ENCODE data around the gene EPHA7. TPM values are rescaled to one million over a fixed set of nuclear protein-coding genes. Genes with fewer than 3 reads are reported as not detected.
A peak's percentile ranks its signal among the peaks of the same experiment; 100 is the strongest.

The EPHA7 gene
- total RNA-seq, 1 experiment from 2014 or later, result 9.6 TPM

- TF ChIP-seq, protein P1, sequence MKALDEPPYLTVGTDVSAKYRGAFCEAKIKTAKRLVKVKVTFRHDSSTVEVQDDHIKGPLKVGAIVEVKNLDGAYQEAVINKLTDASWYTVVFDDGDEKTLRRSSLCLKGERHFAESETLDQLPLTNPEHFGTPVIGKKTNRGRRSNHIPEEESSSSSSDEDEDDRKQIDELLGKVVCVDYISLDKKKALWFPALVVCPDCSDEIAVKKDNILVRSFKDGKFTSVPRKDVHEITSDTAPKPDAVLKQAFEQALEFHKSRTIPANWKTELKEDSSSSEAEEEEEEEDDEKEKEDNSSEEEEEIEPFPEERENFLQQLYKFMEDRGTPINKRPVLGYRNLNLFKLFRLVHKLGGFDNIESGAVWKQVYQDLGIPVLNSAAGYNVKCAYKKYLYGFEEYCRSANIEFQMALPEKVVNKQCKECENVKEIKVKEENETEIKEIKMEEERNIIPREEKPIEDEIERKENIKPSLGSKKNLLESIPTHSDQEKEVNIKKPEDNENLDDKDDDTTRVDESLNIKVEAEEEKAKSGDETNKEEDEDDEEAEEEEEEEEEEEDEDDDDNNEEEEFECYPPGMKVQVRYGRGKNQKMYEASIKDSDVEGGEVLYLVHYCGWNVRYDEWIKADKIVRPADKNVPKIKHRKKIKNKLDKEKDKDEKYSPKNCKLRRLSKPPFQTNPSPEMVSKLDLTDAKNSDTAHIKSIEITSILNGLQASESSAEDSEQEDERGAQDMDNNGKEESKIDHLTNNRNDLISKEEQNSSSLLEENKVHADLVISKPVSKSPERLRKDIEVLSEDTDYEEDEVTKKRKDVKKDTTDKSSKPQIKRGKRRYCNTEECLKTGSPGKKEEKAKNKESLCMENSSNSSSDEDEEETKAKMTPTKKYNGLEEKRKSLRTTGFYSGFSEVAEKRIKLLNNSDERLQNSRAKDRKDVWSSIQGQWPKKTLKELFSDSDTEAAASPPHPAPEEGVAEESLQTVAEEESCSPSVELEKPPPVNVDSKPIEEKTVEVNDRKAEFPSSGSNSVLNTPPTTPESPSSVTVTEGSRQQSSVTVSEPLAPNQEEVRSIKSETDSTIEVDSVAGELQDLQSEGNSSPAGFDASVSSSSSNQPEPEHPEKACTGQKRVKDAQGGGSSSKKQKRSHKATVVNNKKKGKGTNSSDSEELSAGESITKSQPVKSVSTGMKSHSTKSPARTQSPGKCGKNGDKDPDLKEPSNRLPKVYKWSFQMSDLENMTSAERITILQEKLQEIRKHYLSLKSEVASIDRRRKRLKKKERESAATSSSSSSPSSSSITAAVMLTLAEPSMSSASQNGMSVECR (CRISPR knock-in tag; IDR thresholded peaks at IDR 0.05; ENCODE audit: borderline replicate concordance), result peak; percentile 61; the same call in 1 of the 2 replicates
- TF ChIP-seq ZNF532 (CRISPR knock-in tag; IDR thresholded peaks at IDR 0.05; ENCODE audit: borderline replicate concordance), result no peak
- no peak for TF ChIP-seq CBFB (CRISPR knock-in tag; IDR thresholded peaks at IDR 0.05; ENCODE audit: low read depth)
- TF ChIP-seq, protein P2, sequence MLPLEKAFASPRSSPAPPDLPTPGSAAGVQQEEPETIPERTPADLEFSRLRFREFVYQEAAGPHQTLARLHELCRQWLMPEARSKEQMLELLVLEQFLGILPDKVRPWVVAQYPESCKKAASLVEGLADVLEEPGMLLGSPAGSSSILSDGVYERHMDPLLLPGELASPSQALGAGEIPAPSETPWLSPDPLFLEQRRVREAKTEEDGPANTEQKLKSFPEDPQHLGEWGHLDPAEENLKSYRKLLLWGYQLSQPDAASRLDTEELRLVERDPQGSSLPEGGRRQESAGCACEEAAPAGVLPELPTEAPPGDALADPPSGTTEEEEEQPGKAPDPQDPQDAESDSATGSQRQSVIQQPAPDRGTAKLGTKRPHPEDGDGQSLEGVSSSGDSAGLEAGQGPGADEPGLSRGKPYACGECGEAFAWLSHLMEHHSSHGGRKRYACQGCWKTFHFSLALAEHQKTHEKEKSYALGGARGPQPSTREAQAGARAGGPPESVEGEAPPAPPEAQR (CRISPR knock-in tag; IDR thresholded peaks at IDR 0.05), result no peak
- TF ChIP-seq, protein P3, sequence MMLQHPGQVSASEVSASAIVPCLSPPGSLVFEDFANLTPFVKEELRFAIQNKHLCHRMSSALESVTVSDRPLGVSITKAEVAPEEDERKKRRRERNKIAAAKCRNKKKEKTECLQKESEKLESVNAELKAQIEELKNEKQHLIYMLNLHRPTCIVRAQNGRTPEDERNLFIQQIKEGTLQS (CRISPR knock-in tag; conservative IDR thresholded peaks at IDR 0.05), result no peak
- TF ChIP-seq ZNF425 (CRISPR knock-in tag; conservative IDR thresholded peaks at IDR 0.05), result no peak
- no peak for TF ChIP-seq ZNF281 (CRISPR knock-in tag; IDR thresholded peaks at IDR 0.05)
- no peak for TF ChIP-seq ATF2 (CRISPR knock-in tag; IDR thresholded peaks at IDR 0.05; ENCODE audit: borderline replicate concordance, low read depth)
- TF ChIP-seq IRF2 (CRISPR knock-in tag; IDR thresholded peaks at IDR 0.05; ENCODE audit: borderline replicate concordance, low read depth), result no peak
- TF ChIP-seq STAT6 (CRISPR knock-in tag; conservative IDR thresholded peaks at IDR 0.05; ENCODE audit: low read depth), result no peak
- no peak for TF ChIP-seq GTF2I (CRISPR knock-in tag; conservative IDR thresholded peaks at IDR 0.05)
- TF ChIP-seq HMGXB4 (CRISPR knock-in tag; IDR thresholded peaks at IDR 0.05), result no peak
Measured at GRCh38 chr6:93419304-93420162, at the start of gene EPHA7 (continued).
